K562 (cell line): ENCODE data around the gene ERBB4. TPM values are rescaled to one million over a fixed set of nuclear protein-coding genes. Genes with fewer than 3 reads are reported as not detected.

ENCODE experiments used
- ATAC-seq: fragments of 200-7000 bp; cut with Tn5 transposase; 3 replicates; pipeline ENCODE4 v1.9.1; 2020; ENCODE audit warnings: moderate library complexity
- BruUV-seq: library from RNA; stranded (reverse); fragments of 400-500 nt; replicated peaks from 2 replicates; lab custom pipeline; 2021; lab: Mats Ljungman, UMichigan
- CTCF ChIA-PET: fragments of 300-600 bp; formaldehyde crosslinking; extraction: SDS; loops from one replicate; lab custom pipeline; 2021; ENCODE audit warnings: low intra/inter-chr PET ratio; lab: Yijun Ruan, JAX
- POLR2A ChIA-PET: fragments of 300-600, 350-650 bp; sonication (Branson Sonifier 250); formaldehyde crosslinking; extraction: SDS; loops from one replicate; lab custom pipeline; 2021; ENCODE audit warnings: antibody characterized with exemption, inconsistent platforms; lab: Yijun Ruan, JAX
- DNase-seq, 4 experiments: peaks; one replicate each; pipeline versions ENCODE4 v3.0.0 to v3.0.0-alpha.2; 2011 to 2018; ENCODE audit warnings: low spot score in 3 of 4, mixed read lengths in 3 of 4; ENCODE audit errors: extremely low read depth in 1 of 4
- FAIRE-seq: peaks from 2 replicates; lab custom pipeline; 2011; peaks lifted over from hg19 to GRCh38; lab: Jason Lieb, UNC
- H2AFZ ChIP-seq: 2 replicates; pipeline ENCODE4 v1.6.0; 2011; ENCODE audit warnings: low read depth, low read length, control low read depth, inconsistent platforms
- H3K27ac ChIP-seq: fragments of 200-600 bp; 3 replicates; pipeline ENCODE4 v1.8.0; 2011; ENCODE audit warnings: low read depth, mild to moderate bottlenecking, control low read depth, inconsistent platforms, low read length, moderate library complexity, mixed read lengths; ENCODE audit errors: extremely low read depth
- H3K27me3 ChIP-seq, 2 experiments: fragments of 300-600 bp in 1 of 2; 2 replicates in 1 of 2; 3 replicates in 1 of 2; pipeline versions ENCODE4 v1.6.0 to v1.8.0; 2011; ENCODE audit warnings: inconsistent platforms in 2 of 2, low read length in 2 of 2, mild to moderate bottlenecking in 1 of 2, mixed read lengths in 1 of 2, moderate library complexity in 1 of 2; ENCODE audit not compliant: control insufficient read depth in 2 of 2, insufficient read depth in 2 of 2
- H3K36me3 ChIP-seq: fragments of 300-600 bp; 3 replicates; pipeline ENCODE4 v1.8.0; 2011; ENCODE audit warnings: mild to moderate bottlenecking, low read length, inconsistent platforms; ENCODE audit not compliant: control insufficient read depth, insufficient read depth
- H3K4me1 ChIP-seq, 2 experiments: fragments of 200-600 bp in 1 of 2; replicated peaks in 1 of 2; 2 replicates in 1 of 2; 3 replicates in 1 of 2; pipeline versions ENCODE4 v1.5.1 to v1.8.0; 2011; ENCODE audit warnings: inconsistent platforms in 2 of 2, low read length in 2 of 2, mild to moderate bottlenecking in 1 of 2, mixed read lengths in 1 of 2, moderate library complexity in 1 of 2; ENCODE audit not compliant: control insufficient read depth in 2 of 2, insufficient read depth in 2 of 2
- H3K4me2 ChIP-seq: 2 replicates; pipeline ENCODE4 v1.6.1; 2011; ENCODE audit warnings: low read length, control low read depth, inconsistent platforms, mixed read lengths; ENCODE audit not compliant: insufficient read depth
- H3K4me3 ChIP-seq: fragments of 200-600 bp; sonication (generic), shearing (Covaris generic); 2 replicates; pipeline ENCODE4 v1.5.1; 2016; ENCODE audit warnings: control low read depth, inconsistent platforms
- H3K79me2 ChIP-seq: fragments of 200-600 bp; 3 replicates; pipeline ENCODE4 v1.8.0; 2011; ENCODE audit warnings: low read length, inconsistent platforms; ENCODE audit not compliant: control insufficient read depth, insufficient read depth
- H3K9ac ChIP-seq, 2 experiments: 2 replicates each; pipeline versions ENCODE4 v1.6.0 to v1.6.1; 2011; ENCODE audit warnings: low read depth in 2 of 2, low read length in 2 of 2, control low read depth in 1 of 2, inconsistent platforms in 1 of 2, mild to moderate bottlenecking in 1 of 2, mixed read lengths in 1 of 2; ENCODE audit not compliant: insufficient read depth in 1 of 2
- H3K9me1 ChIP-seq: one replicate; pipeline ENCODE4 v1.6.0; 2011; ENCODE audit warnings: inconsistent platforms, mild to moderate bottlenecking, low read length, moderate library complexity; ENCODE audit not compliant: control insufficient read depth, insufficient read depth
- H3K9me3 ChIP-seq: replicated peaks from 2 replicates; pipeline ENCODE4 v1.5.1; 2011; ENCODE audit warnings: low read depth, low read length, inconsistent platforms; ENCODE audit not compliant: control insufficient read depth, insufficient read depth
- H4K20me1 ChIP-seq: replicated peaks from 2 replicates; pipeline ENCODE4 v1.6.1; 2011; ENCODE audit warnings: low read length, inconsistent platforms, mixed read lengths; ENCODE audit not compliant: control insufficient read depth, insufficient read depth
- CBX1 ChIP-seq: sonication (generic); IDR thresholded peaks from 2 replicates; pipeline ENCODE4 v1.6.1; 2016; ENCODE audit warnings: antibody characterized with exemption, low read depth, mild to moderate bottlenecking
- ESRRA ChIP-seq: fragments of 450-650 bp; IDR thresholded peaks from 2 replicates; pipeline ENCODE4 v1.6.1; 2014; ENCODE audit warnings: low read depth, mild to moderate bottlenecking, moderate library complexity, borderline replicate concordance
- HNRNPLL ChIP-seq: fragments of 200-400 bp; formaldehyde crosslinking; IDR thresholded peaks from 2 replicates; pipeline ENCODE4 v1.6.1; 2017; ENCODE audit warnings: low read length, low read depth, mild to moderate bottlenecking; ENCODE audit not compliant: poor library complexity, severe bottlenecking
- KDM1A ChIP-seq, 2 experiments: fragments of 450-650 bp; IDR thresholded peaks; 2 replicates each; pipeline ENCODE4 v1.6.1; 2016; ENCODE audit warnings: mild to moderate bottlenecking in 2 of 2
- MTA2 ChIP-seq: fragments of 450-650 bp; IDR thresholded peaks from 2 replicates; pipeline ENCODE4 v1.6.1; 2016; ENCODE audit warnings: low read depth
- MYBL2 ChIP-seq, 2 experiments: fragments of 450-650 bp in 1 of 2; sonication (generic) in 1 of 2; formaldehyde crosslinking in 1 of 2; IDR thresholded peaks; 2 replicates each; pipeline versions ENCODE4 v1.6.1 to v1.8.1; 2017 to 2022; ENCODE audit warnings: borderline replicate concordance in 1 of 2, inconsistent platforms in 1 of 2, low read depth in 1 of 2, mild to moderate bottlenecking in 1 of 2, missing genetic modification reagents in 1 of 2, moderate library complexity in 1 of 2
- NR3C1 ChIP-seq: sonication (generic); formaldehyde crosslinking; IDR thresholded peaks from 2 replicates; pipeline ENCODE4 v1.8.1; 2022; ENCODE audit warnings: missing genetic modification reagents
- RERE ChIP-seq: sonication (generic); formaldehyde crosslinking; IDR thresholded peaks from 2 replicates; pipeline ENCODE4 v1.8.0; 2023; ENCODE audit warnings: missing genetic modification reagents, mild to moderate bottlenecking, borderline replicate concordance
- ZNF766 ChIP-seq: fragments of 200-800 bp; sonication (Bioruptor generic); conservative IDR thresholded peaks from 2 replicates; pipeline ENCODE4 v1.6.1; 2016; ENCODE audit warnings: missing genetic modification characterization, missing compliant biosample characterization
- WGBS: fragments of 100-300 bp; shearing (Covaris generic); methylation state at CpG from one replicate; pipeline ENCODE4 v1.1.6; 2016; ENCODE audit warnings: low coverage, mixed read lengths; ENCODE audit not compliant: insufficient coverage; ENCODE audit errors: missing lambda C conversion rate; 5-methylcytosine and 5-hydroxymethylcytosine counted together
- in situ Hi-C: fragments of 300-500 bp; cut with MboI; formaldehyde crosslinking; loops from 4 replicates; pipeline ENCODE4 v1.15.0; 2018; ENCODE audit warnings: inconsistent platforms, mixed read lengths
- intact Hi-C: fragments of 100-400 bp; cut with micrococcal nuclease; formaldehyde crosslinking; loops from 2 replicates; pipeline ENCODE4 v1.14.2; 2022
- polyA plus RNA-seq, 8 experiments: library from polyadenylated mRNA; depleted of rRNA in 4 of 8; stranded (reverse) in 5 of 8; unstranded in 3 of 8; fragments of >200 nt; fragmentation: Nextera tagmentation in 2 of 8; fragmentation: Illumina TruSeq in 1 of 8; extraction: Ambion mirVana in 2 of 8; extraction: Trizol in 1 of 8; gene quantifications; 2 replicates each; pipeline versions ENCODE4 v1.2.1 to v1.2.3, GENCODE V29; 2011 to 2014; ENCODE audit warnings: inconsistent platforms in 1 of 8, missing spikeins in 1 of 8
- total RNA-seq, 7 experiments: library from RNA; depleted of rRNA in 6 of 7; stranded (reverse); fragments of >200 nt in 6 of 7; fragmentation: Illumina TruSeq in 2 of 7; extraction: Trizol in 2 of 7; gene quantifications; 2 replicates each; pipeline versions ENCODE4 v1.2.1 to v1.2.3, GENCODE V29; 2011 to 2021; ENCODE audit warnings: low replicate concordance in 1 of 7

The ERBB4 gene
- total and polyA plus RNA-seq, 9 of the 15 experiments (the other 6 are each of a cell fraction or from before 2014, with no cell fraction given): not detected

GRCh38 chr2:212379103-212379502, 159.5 kb downstream of the ERBB4 start:
- Histone ChIP-seq H3K9me3 (no peaks in the 10 kb centered on the region), H3K27me3 (no peaks in the 10 kb centered on the region), H3K4me3 (no peak overlapping the region), H3K4me2 (no peak overlapping the region), H4K20me1 (no peaks in the 10 kb centered on the region), H3K9ac (no peak overlapping the region), H3K9me1 (no peaks in the 10 kb centered on the region), H3K79me2 (no peaks in the 10 kb centered on the region), H3K36me3 (no peaks in the 10 kb centered on the region), H3K4me1 (no peaks in the 10 kb centered on the region), H2AFZ (no peak overlapping the region), H3K27ac (no peak overlapping the region)
- CTCF ChIA-PET: no interaction called here
- no peak for FAIRE-seq
- POLR2A ChIA-PET: no interaction called here
- no TSS peak for BruUV-seq
- TF ChIP-seq KDM1A (IDR thresholded peaks at IDR 0.05) (no peak), ZNF766 (CRISPR knock-in tag) (no peak), NR3C1 (CRISPR knock-in tag) (no peak), CBX1 (no peak), ESRRA (no peak), MTA2 (no peak), HNRNPLL (no peak), RERE (no peak), MYBL2 (IDR thresholded peaks at IDR 0.05; ENCODE audit: low read depth) (no peak), MYBL2 (CRISPR knock-in tag; IDR thresholded peaks at IDR 0.05; ENCODE audit: borderline replicate concordance) (no peak)
- no peak for ATAC-seq
- WGBS: 2% methylated on average over 3 of the region's 3 CpGs
- no peak for DNase-seq
- intact Hi-C loops: no loop called here
- in situ Hi-C loops: no loop called here
